Measurements from ENCODE around the gene NBEA.
"Not testable (repeated sequence)": the region's sequence is repeated elsewhere in the genome, so short reads cannot be mapped to it uniquely, and the experiment has no call there.

The NBEA gene

GRCh38 chr13:35092751-35093150 is 150.7 kb downstream of the NBEA start:
- H3K27ac ChIP-seq (ENCODE audit: low read length): no peak overlapping the region
- no peaks in the 10 kb centered on the region for H3K9me3 ChIP-seq (ENCODE audit: control insufficient read depth, low read depth, low read length)
- H3K4me1 ChIP-seq (ENCODE audit: control insufficient read depth, low read depth, low read length): no peaks in the 10 kb centered on the region
- H3K4me3 ChIP-seq (ENCODE audit: low read length): no peak overlapping the region
- no peaks in the 10 kb centered on the region for H3K27me3 ChIP-seq (ENCODE audit: control insufficient read depth, insufficient read depth, low read length)
- no peak overlapping the region for H3K9ac ChIP-seq (ENCODE audit: low read length)
- peaks cover 4% of the 10 kb centered on the region for H3K36me3 ChIP-seq (ENCODE audit: control insufficient read depth, low read depth, low read length)

GRCh38 chr13:35093356-35093755 is 151.3 kb downstream of the NBEA start:
- Histone ChIP-seq H3K9me3 (ENCODE audit: control insufficient read depth, low read depth, low read length) (no peaks in the 10 kb centered on the region), H3K27ac (ENCODE audit: low read length) (no peak overlapping the region), H3K36me3 (ENCODE audit: control insufficient read depth, low read depth, low read length) (peaks cover 4% of the 10 kb centered on the region), H3K4me1 (ENCODE audit: control insufficient read depth, low read depth, low read length) (no peaks in the 10 kb centered on the region), H3K9ac (ENCODE audit: low read length) (no peak overlapping the region), H3K27me3 (ENCODE audit: control insufficient read depth, insufficient read depth, low read length) (no peaks in the 10 kb centered on the region), H3K4me3 (ENCODE audit: low read length) (no peak overlapping the region)

GRCh38 chr13:35106771-35107170 is 164.7 kb downstream of the NBEA start:
- not testable (repeated sequence) for H3K36me3 ChIP-seq (ENCODE audit: control insufficient read depth, low read depth, low read length); H3K27me3 ChIP-seq (ENCODE audit: control insufficient read depth, insufficient read depth, low read length); H3K27ac ChIP-seq (ENCODE audit: low read length)

GRCh38 chr13:35107535-35107934 is 165.5 kb downstream of the NBEA start:
- no peaks in the 10 kb centered on the region for H3K27me3 ChIP-seq (ENCODE audit: control insufficient read depth, insufficient read depth, low read length)
- H3K27ac ChIP-seq (ENCODE audit: low read length): no peak overlapping the region
- no peaks in the 10 kb centered on the region for H3K4me1 ChIP-seq (ENCODE audit: control insufficient read depth, low read depth, low read length)
- H3K9me3 ChIP-seq (ENCODE audit: control insufficient read depth, low read depth, low read length): no peaks in the 10 kb centered on the region
- no peak overlapping the region for H3K4me3 ChIP-seq (ENCODE audit: low read length)
- H3K36me3 ChIP-seq (ENCODE audit: control insufficient read depth, low read depth, low read length): no peaks in the 10 kb centered on the region
- H3K9ac ChIP-seq (ENCODE audit: low read length): no peak overlapping the region

More at GRCh38 chr13:35106771-35107170, 164.7 kb downstream of the NBEA start:
- not testable (repeated sequence) for H3K4me1 ChIP-seq (ENCODE audit: control insufficient read depth, low read depth, low read length); H3K9ac ChIP-seq (ENCODE audit: low read length); H3K4me3 ChIP-seq (ENCODE audit: low read length); H3K9me3 ChIP-seq (ENCODE audit: control insufficient read depth, low read depth, low read length)

- H3K4me1 ChIP-seq (ENCODE audit: control insufficient read depth, low read depth, low read length); H3K4me3 ChIP-seq (ENCODE audit: low read length); H3K27me3 ChIP-seq (ENCODE audit: control insufficient read depth, insufficient read depth, low read length); H3K27ac ChIP-seq (ENCODE audit: low read length); H3K36me3 ChIP-seq (ENCODE audit: control insufficient read depth, low read depth, low read length); H3K9me3 ChIP-seq (ENCODE audit: control insufficient read depth, low read depth, low read length); H3K9ac ChIP-seq (ENCODE audit: low read length): not testable (repeated sequence)
Observed at GRCh38 chr13:35113612-35114011, 171.5 kb downstream of the NBEA start.

- Histone ChIP-seq H3K27ac (ENCODE audit: low read length) (no peak overlapping the region), H3K27me3 (ENCODE audit: control insufficient read depth, insufficient read depth, low read length) (no peaks in the 10 kb centered on the region)
Observed at GRCh38 chr13:35127466-35127865, 185.4 kb downstream of the NBEA start.

GRCh38 chr13:35129500-35129899 is 187.4 kb downstream of the NBEA start:
- Histone ChIP-seq H3K9me3 (ENCODE audit: control insufficient read depth, low read depth, low read length) (no peaks in the 10 kb centered on the region), H3K27me3 (ENCODE audit: control insufficient read depth, insufficient read depth, low read length) (no peaks in the 10 kb centered on the region), H3K36me3 (ENCODE audit: control insufficient read depth, low read depth, low read length) (no peaks in the 10 kb centered on the region), H3K4me3 (ENCODE audit: low read length) (no peak overlapping the region), H3K27ac (ENCODE audit: low read length) (no peak overlapping the region), H3K9ac (ENCODE audit: low read length) (no peak overlapping the region), H3K4me1 (ENCODE audit: control insufficient read depth, low read depth, low read length) (no peaks in the 10 kb centered on the region)

More at GRCh38 chr13:35127466-35127865, 185.4 kb downstream of the NBEA start:
- H3K9me3 ChIP-seq (ENCODE audit: control insufficient read depth, low read depth, low read length): no peaks in the 10 kb centered on the region
- H3K4me3 ChIP-seq (ENCODE audit: low read length): no peak overlapping the region
- H3K9ac ChIP-seq (ENCODE audit: low read length): no peak overlapping the region
- H3K4me1 ChIP-seq (ENCODE audit: control insufficient read depth, low read depth, low read length): no peaks in the 10 kb centered on the region
- H3K36me3 ChIP-seq (ENCODE audit: control insufficient read depth, low read depth, low read length): no peaks in the 10 kb centered on the region

GRCh38 chr13:35131471-35131870 is 189.4 kb downstream of the NBEA start:
- Histone ChIP-seq H3K36me3 (ENCODE audit: control insufficient read depth, low read depth, low read length) (no peaks in the 10 kb centered on the region), H3K27ac (ENCODE audit: low read length) (no peak overlapping the region), H3K27me3 (ENCODE audit: control insufficient read depth, insufficient read depth, low read length) (no peaks in the 10 kb centered on the region), H3K9ac (ENCODE audit: low read length) (no peak overlapping the region), H3K9me3 (ENCODE audit: control insufficient read depth, low read depth, low read length) (no peaks in the 10 kb centered on the region), H3K4me3 (ENCODE audit: low read length) (no peak overlapping the region), H3K4me1 (ENCODE audit: control insufficient read depth, low read depth, low read length) (no peaks in the 10 kb centered on the region)

- H3K36me3 ChIP-seq (ENCODE audit: control insufficient read depth, low read depth, low read length): no peaks in the 10 kb centered on the region
- H3K27ac ChIP-seq (ENCODE audit: low read length): no peak overlapping the region
- no peaks in the 10 kb centered on the region for H3K4me1 ChIP-seq (ENCODE audit: control insufficient read depth, low read depth, low read length)
- H3K27me3 ChIP-seq (ENCODE audit: control insufficient read depth, insufficient read depth, low read length): no peaks in the 10 kb centered on the region
- H3K4me3 ChIP-seq (ENCODE audit: low read length): no peak overlapping the region
- H3K9me3 ChIP-seq (ENCODE audit: control insufficient read depth, low read depth, low read length): no peaks in the 10 kb centered on the region
- no peak overlapping the region for H3K9ac ChIP-seq (ENCODE audit: low read length)
Observed at GRCh38 chr13:35136585-35136984, 194.5 kb downstream of the NBEA start.

GRCh38 chr13:35139591-35139990 is 197.5 kb downstream of the NBEA start:
- Histone ChIP-seq H3K27me3 (ENCODE audit: control insufficient read depth, insufficient read depth, low read length) (no peaks in the 10 kb centered on the region), H3K36me3 (ENCODE audit: control insufficient read depth, low read depth, low read length) (no peaks in the 10 kb centered on the region), H3K9me3 (ENCODE audit: control insufficient read depth, low read depth, low read length) (no peaks in the 10 kb centered on the region), H3K27ac (ENCODE audit: low read length) (no peak overlapping the region), H3K9ac (ENCODE audit: low read length) (no peak overlapping the region), H3K4me1 (ENCODE audit: control insufficient read depth, low read depth, low read length) (no peaks in the 10 kb centered on the region), H3K4me3 (ENCODE audit: low read length) (no peak overlapping the region)

- H3K9ac ChIP-seq (ENCODE audit: low read length): no peak overlapping the region
- no peaks in the 10 kb centered on the region for H3K9me3 ChIP-seq (ENCODE audit: control insufficient read depth, low read depth, low read length)
- H3K27me3 ChIP-seq (ENCODE audit: control insufficient read depth, insufficient read depth, low read length): no peaks in the 10 kb centered on the region
- H3K4me3 ChIP-seq (ENCODE audit: low read length): no peak overlapping the region
- no peaks in the 10 kb centered on the region for H3K36me3 ChIP-seq (ENCODE audit: control insufficient read depth, low read depth, low read length)
- no peaks in the 10 kb centered on the region for H3K4me1 ChIP-seq (ENCODE audit: control insufficient read depth, low read depth, low read length)
- H3K27ac ChIP-seq (ENCODE audit: low read length): no peak overlapping the region
Observed at GRCh38 chr13:35140321-35140720, 198.3 kb downstream of the NBEA start.

GRCh38 chr13:35140831-35141230 is 198.8 kb downstream of the NBEA start:
- no peak overlapping the region for H3K27ac ChIP-seq (ENCODE audit: low read length)
- no peaks in the 10 kb centered on the region for H3K4me1 ChIP-seq (ENCODE audit: control insufficient read depth, low read depth, low read length)
- no peak overlapping the region for H3K9ac ChIP-seq (ENCODE audit: low read length)
- no peaks in the 10 kb centered on the region for H3K27me3 ChIP-seq (ENCODE audit: control insufficient read depth, insufficient read depth, low read length)
- H3K36me3 ChIP-seq (ENCODE audit: control insufficient read depth, low read depth, low read length): no peaks in the 10 kb centered on the region
- no peaks in the 10 kb centered on the region for H3K9me3 ChIP-seq (ENCODE audit: control insufficient read depth, low read depth, low read length)
- no peak overlapping the region for H3K4me3 ChIP-seq (ENCODE audit: low read length)

Data from iPS-18a (cell line).